PC-3 (cell line): ENCODE results near the gene SMIM36. TPM values are rescaled to one million over a fixed set of nuclear protein-coding genes. Genes with fewer than 3 reads are reported as not detected.
"Not testable (repeated sequence)": the region's sequence is repeated elsewhere in the genome, so short reads cannot be mapped to it uniquely, and the experiment has no call there.

Source experiments
- ATAC-seq: fragments of 200-7000 bp; cut with Tn5 transposase; 2 replicates; pipeline ENCODE4 v1.9.1; 2020; ENCODE audit warnings: mild to moderate bottlenecking, moderate library complexity
- BruUV-seq: library from RNA; stranded (reverse); fragments of 400-500 nt; replicated peaks from 2 replicates; lab custom pipeline; 2021; lab: Mats Ljungman, UMichigan
- CTCF ChIA-PET: fragments of 300-600 bp; sonication (Branson Sonifier 250); formaldehyde crosslinking; loops from one replicate; lab custom pipeline; 2022; ENCODE audit warnings: antibody characterized with exemption; lab: Charles Lee
- POLR2A ChIA-PET: fragments of 300-600 bp; sonication (Branson Sonifier 250); formaldehyde crosslinking; loops from one replicate; lab custom pipeline; 2022; ENCODE audit warnings: antibody characterized with exemption; ENCODE audit not compliant: unreplicated experiment; lab: Charles Lee
- DNase-seq: peaks from one replicate; pipeline ENCODE4 v3.0.0-alpha.2; 2015
- H2AFZ ChIP-seq: fragments of 300-600 bp; sonication (generic); 2 replicates; pipeline ENCODE4 v1.6.0; 2016; ENCODE audit warnings: antibody characterized with exemption, low read length
- H3F3A ChIP-seq: fragments of 300-600 bp; sonication (generic); one replicate; pipeline ENCODE4 v1.6.0; 2017; ENCODE audit warnings: antibody characterized with exemption, low read length, control low read depth, mild to moderate bottlenecking; ENCODE audit not compliant: unreplicated experiment
- H3K27ac ChIP-seq: fragments of 300-600 bp; sonication (generic); 2 replicates; pipeline ENCODE4 v1.5.1; 2016; ENCODE audit warnings: mild to moderate bottlenecking, low read length
- H3K27me3 ChIP-seq: fragments of 300-600 bp; sonication (generic); 2 replicates; pipeline ENCODE4 v1.6.1; 2016; ENCODE audit warnings: low read length, mixed read lengths
- H3K36me3 ChIP-seq: fragments of 300-600 bp; sonication (generic); 2 replicates; pipeline ENCODE4 v1.6.1; 2016; ENCODE audit warnings: low read depth, mixed run types, low read length, mixed read lengths
- H3K4me1 ChIP-seq: fragments of 300-600 bp; sonication (generic); 2 replicates; pipeline ENCODE4 v1.5.1; 2016; ENCODE audit warnings: low read length; ENCODE audit not compliant: insufficient read depth
- H3K4me2 ChIP-seq: fragments of 300-600 bp; sonication (generic); 2 replicates; pipeline ENCODE4 v1.6.0; 2016; ENCODE audit warnings: low read length
- H3K4me3 ChIP-seq: fragments of 300-600 bp; sonication (generic); 2 replicates; pipeline ENCODE4 v1.5.1; 2016; ENCODE audit warnings: mild to moderate bottlenecking, low read length, mixed read lengths
- H3K79me2 ChIP-seq: fragments of 300-600 bp; sonication (generic); 2 replicates; pipeline ENCODE4 v1.6.1; 2017; ENCODE audit warnings: low read length, mixed read lengths
- H3K9ac ChIP-seq: fragments of 300-600 bp; sonication (generic); 2 replicates; pipeline ENCODE4 v1.6.0; 2016; ENCODE audit warnings: mild to moderate bottlenecking, low read length
- H3K9me2 ChIP-seq: fragments of 300-600 bp; sonication (generic); replicated peaks from 2 replicates; pipeline ENCODE4 v1.6.1; 2016; ENCODE audit warnings: mixed run types, low read length, mixed read lengths
- H3K9me3 ChIP-seq: fragments of 300-600 bp; sonication (generic); 2 replicates; pipeline ENCODE4 v1.6.1; 2016; ENCODE audit warnings: low read length, mixed read lengths
- H4K20me1 ChIP-seq: fragments of 300-600 bp; sonication (generic); 2 replicates; pipeline ENCODE4 v1.6.1; 2016; ENCODE audit warnings: low read length, mixed read lengths
- EZH2 ChIP-seq: fragments of 300-600 bp; sonication (generic); IDR thresholded peaks from one replicate; pipeline ENCODE4 v1.6.1; 2017; ENCODE audit warnings: antibody characterized with exemption, mild to moderate bottlenecking, low read length; ENCODE audit not compliant: unreplicated experiment
- EZH2phosphoT487 ChIP-seq: fragments of 300-600 bp; sonication (generic); IDR thresholded peaks from 2 replicates; pipeline ENCODE4 v1.6.1; 2018; ENCODE audit warnings: mild to moderate bottlenecking, antibody characterized with exemption, low read length, borderline replicate concordance
- intact Hi-C: fragments of 100-400 bp; cut with micrococcal nuclease; formaldehyde crosslinking; loops from 2 replicates; pipeline ENCODE4 v1.9.0; 2023
- total RNA-seq: library from RNA; depleted of rRNA; stranded (reverse); fragments of >200 nt; gene quantifications from 2 replicates; pipeline ENCODE4 v1.2.3, GENCODE V29; 2014
- TF ChIP-seq, protein P1 (sequence below): fragments of 300-600 bp; sonication (generic); conservative IDR thresholded peaks from 2 replicates; pipeline ENCODE4 v1.5.1; 2017; ENCODE audit warnings: antibody characterized with exemption, low read depth, mild to moderate bottlenecking, low read length

SMIM36 gene
- total RNA-seq, 1 experiment from 2014 or later: not detected

DNA sequence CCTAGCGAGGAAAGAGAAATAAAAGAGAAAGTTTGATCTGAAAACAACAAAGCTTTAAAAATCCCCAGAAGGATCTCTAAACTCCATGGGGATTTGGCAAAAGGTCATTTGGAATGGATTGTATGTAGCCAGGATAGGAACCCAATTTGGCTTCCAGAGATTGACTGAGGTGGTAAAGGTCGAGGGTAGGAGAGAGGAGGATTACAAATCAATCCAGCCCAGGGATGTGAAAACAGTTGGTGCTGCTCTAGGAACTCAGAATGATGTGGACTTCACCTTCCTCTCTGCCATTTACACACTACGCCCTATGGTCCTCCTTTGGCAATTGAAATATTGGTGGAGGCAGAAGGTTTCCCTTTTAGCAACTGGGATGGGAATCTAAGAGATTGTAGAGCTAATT, 18.8 kb upstream of the SMIM36 start:
- POLR2A ChIA-PET: no interaction called here
- Histone ChIP-seq H3K4me1 (no peaks in the 10 kb centered on the region), H3K4me2 (no peak overlapping the region), H3F3A (no peaks in the 10 kb centered on the region), H3K79me2 (no peaks in the 10 kb centered on the region), H3K9me2 (no peaks in the 10 kb centered on the region), H3K4me3 (no peak overlapping the region), H3K36me3 (no peaks in the 10 kb centered on the region), H3K27ac (no peak overlapping the region), H4K20me1 (no peaks in the 10 kb centered on the region), H3K9ac (no peak overlapping the region), H3K27me3 (no peaks in the 10 kb centered on the region), H3K9me3 (no peaks in the 10 kb centered on the region), H2AFZ (no peak overlapping the region)
- DNase-seq (no peak), ATAC-seq (no peak)
- CTCF ChIA-PET: no interaction called here
- BruUV-seq: no TSS peak
- intact Hi-C loops: no loop called here
- TF ChIP-seq EZH2phosphoT487 (no peak), EZH2 (no peak)
- TF ChIP-seq, protein P1, sequence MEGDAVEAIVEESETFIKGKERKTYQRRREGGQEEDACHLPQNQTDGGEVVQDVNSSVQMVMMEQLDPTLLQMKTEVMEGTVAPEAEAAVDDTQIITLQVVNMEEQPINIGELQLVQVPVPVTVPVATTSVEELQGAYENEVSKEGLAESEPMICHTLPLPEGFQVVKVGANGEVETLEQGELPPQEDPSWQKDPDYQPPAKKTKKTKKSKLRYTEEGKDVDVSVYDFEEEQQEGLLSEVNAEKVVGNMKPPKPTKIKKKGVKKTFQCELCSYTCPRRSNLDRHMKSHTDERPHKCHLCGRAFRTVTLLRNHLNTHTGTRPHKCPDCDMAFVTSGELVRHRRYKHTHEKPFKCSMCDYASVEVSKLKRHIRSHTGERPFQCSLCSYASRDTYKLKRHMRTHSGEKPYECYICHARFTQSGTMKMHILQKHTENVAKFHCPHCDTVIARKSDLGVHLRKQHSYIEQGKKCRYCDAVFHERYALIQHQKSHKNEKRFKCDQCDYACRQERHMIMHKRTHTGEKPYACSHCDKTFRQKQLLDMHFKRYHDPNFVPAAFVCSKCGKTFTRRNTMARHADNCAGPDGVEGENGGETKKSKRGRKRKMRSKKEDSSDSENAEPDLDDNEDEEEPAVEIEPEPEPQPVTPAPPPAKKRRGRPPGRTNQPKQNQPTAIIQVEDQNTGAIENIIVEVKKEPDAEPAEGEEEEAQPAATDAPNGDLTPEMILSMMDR: no peak

DNA sequence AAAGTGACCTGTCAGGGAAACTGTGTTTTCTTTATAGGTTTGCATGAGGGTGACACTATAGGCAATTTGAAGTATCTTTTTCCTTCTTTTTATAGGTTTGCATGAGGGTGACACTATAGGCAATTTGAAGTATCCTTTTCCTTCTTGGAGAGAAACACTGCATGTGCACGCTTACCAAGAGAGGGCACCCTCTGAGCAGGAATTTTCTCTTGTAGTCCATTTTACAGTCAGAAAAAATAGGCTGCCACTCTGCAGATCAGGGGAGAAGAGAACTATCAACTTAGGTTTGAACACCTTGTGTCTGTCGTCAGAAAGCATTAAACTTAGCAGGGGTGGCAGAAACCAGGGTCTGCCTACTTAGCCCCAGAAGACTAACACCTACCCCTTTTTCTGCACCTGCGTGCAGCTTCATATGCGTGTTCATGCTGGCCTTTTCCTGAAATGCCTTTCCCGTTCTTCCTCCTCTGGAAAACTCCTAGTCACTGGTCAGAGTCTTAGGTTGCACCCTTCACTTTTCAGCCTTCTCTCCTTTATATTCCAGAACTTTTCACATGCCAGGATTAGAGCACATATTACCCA, 16.4 kb upstream of the SMIM36 start:
- no peaks in the 10 kb centered on the region for H3K36me3 ChIP-seq
- no peak overlapping the region for H3K4me2 ChIP-seq
- no peaks in the 10 kb centered on the region for H3K9me2 ChIP-seq
- peaks cover 12% of the 10 kb centered on the region; the same call in 1 of the 2 replicates for H3K27me3 ChIP-seq
- no peak overlapping the region for H3K9ac ChIP-seq
- no peaks in the 10 kb centered on the region for H3K79me2 ChIP-seq
- BruUV-seq: no TSS peak
- H2AFZ ChIP-seq: no peak overlapping the region
- no peak overlapping the region for H3K4me3 ChIP-seq
- no peaks in the 10 kb centered on the region for H4K20me1 ChIP-seq
- POLR2A ChIA-PET: no interaction called here
- intact Hi-C loops: loop anchor here (1.0 kb wide), 2 partner anchors 58 to 298 kb away; no protein-coding TSS in a partner anchor
- no peaks in the 10 kb centered on the region for H3K9me3 ChIP-seq
- H3K4me1 ChIP-seq: no peaks in the 10 kb centered on the region
- TF ChIP-seq, protein P1: peak; percentile 88
- TF ChIP-seq EZH2: no peak
- H3F3A ChIP-seq: no peaks in the 10 kb centered on the region
- no peak overlapping the region for H3K27ac ChIP-seq
- peak; percentile 70 for DNase-seq
- CTCF ChIA-PET: interaction anchor here (0.6 to 1.4 kb wide), 2 partner anchors 68 to 74 kb away, joined by 6 to 10 read pairs; no protein-coding TSS in a partner anchor
- peak; percentile 75 for ATAC-seq

DNA sequence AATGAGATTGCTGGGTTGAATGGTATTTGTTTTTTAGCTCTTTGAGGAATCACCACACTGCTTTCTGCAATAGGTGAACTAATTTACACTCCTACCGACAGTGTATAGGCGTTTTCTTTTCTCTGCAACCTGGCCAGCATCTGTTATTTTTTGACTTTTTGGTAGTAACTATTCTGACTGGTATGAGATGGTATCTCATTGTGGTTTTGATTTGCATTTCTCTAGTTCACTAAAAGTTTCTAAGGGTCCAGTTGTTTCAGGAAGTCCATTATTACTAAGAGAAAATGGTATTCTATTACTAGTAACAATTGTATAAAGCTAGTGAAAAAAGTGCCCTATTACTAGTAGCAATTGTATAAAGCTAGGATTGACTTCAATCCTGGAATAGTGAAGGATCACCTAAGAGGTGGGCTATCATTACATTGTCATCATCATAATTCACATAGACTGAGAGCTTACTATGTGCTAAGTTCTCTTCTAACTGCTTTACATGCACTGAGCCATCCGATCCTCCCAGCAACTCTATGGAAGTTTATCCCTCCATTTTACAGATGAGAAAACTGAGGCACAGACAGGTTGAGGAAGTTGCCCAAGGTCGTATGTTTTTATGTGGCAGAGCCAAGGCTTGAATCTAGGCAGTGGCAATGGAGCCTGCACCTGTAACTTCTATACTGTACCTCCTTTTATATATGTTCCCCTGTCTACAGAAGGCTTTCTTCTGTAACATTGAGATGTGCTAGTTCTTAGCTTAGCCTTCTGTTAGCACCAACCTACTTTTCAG, 13.4 kb upstream of the SMIM36 start:
- H3K79me2 ChIP-seq: no peaks in the 10 kb centered on the region
- no peak for DNase-seq
- H3F3A ChIP-seq: no peaks in the 10 kb centered on the region
- no peaks in the 10 kb centered on the region for H4K20me1 ChIP-seq
- ChIA-PET CTCF (no interaction called here), POLR2A (interaction anchor here (0.7 kb wide), 1 partner anchor 211 kb away, joined by 3 read pairs; no protein-coding TSS in a partner anchor)
- no peaks in the 10 kb centered on the region for H3K36me3 ChIP-seq
- intact Hi-C loops: no loop called here
- H3K4me2 ChIP-seq: no peak overlapping the region
- H3K4me3 ChIP-seq: no peak overlapping the region
- TF ChIP-seq, protein P1: no peak
- TF ChIP-seq EZH2: no peak
- no peak for TF ChIP-seq EZH2phosphoT487
- no peaks in the 10 kb centered on the region for H3K4me1 ChIP-seq
- no TSS peak for BruUV-seq
- H3K27me3 ChIP-seq: peaks cover 39% of the 10 kb centered on the region
- H3K27ac ChIP-seq: no peak overlapping the region
- no peak overlapping the region for H2AFZ ChIP-seq
- H3K9me2 ChIP-seq: no peaks in the 10 kb centered on the region
- no peak for ATAC-seq
- no peaks in the 10 kb centered on the region for H3K9me3 ChIP-seq
- H3K9ac ChIP-seq: no peak overlapping the region

- H3K9me2 ChIP-seq, H3K4me3 ChIP-seq, H3K36me3 ChIP-seq, H3K4me2 ChIP-seq, H3K79me2 ChIP-seq, POLR2A ChIA-PET, H3K9ac ChIP-seq, ATAC-seq, H4K20me1 ChIP-seq, H3K27ac ChIP-seq, DNase-seq, H3K4me1 ChIP-seq, H2AFZ ChIP-seq, H3F3A ChIP-seq, H3K9me3 ChIP-seq, BruUV-seq, intact Hi-C loops: not testable (repeated sequence)
- CTCF ChIA-PET: interaction anchor here (0.6 kb wide), 1 partner anchor 48 kb away, joined by 3 read pairs; no protein-coding TSS in a partner anchor
- H3K27me3 ChIP-seq: peaks cover 53% of the 10 kb centered on the region
Measured at GRCh38 chr17:55523032-55523431, 11.8 kb upstream of the SMIM36 start.
